Upper lobe of left lung (tissue), 6 donors: Measurements from ENCODE around the gene TLCD5. TPM values are rescaled to one million over a fixed set of nuclear protein-coding genes. Genes with fewer than 3 reads are reported as not detected.

Experiments
- ATAC-seq, 2 donors: fragments of 200-7000 bp; cut with Tn5 transposase; one replicate each; pipeline ENCODE4 v1.9.1; 2022; ENCODE audit warnings: mild to moderate bottlenecking in 2 of 2, moderate library complexity in 2 of 2; ENCODE audit not compliant: low FRiP score in 2 of 2
- DNase-seq, 2 donors: peaks; one replicate each; pipeline ENCODE4 v3.0.0-alpha.2; 2019 to 2020
- H3K27ac ChIP-seq, 4 donors: fragments of 200-600 bp; sonication (generic); one replicate each; pipeline ENCODE4 v1.5.1; 2016 to 2019
- H3K27me3 ChIP-seq, 4 donors: fragments of 200-600 bp; sonication (generic); one replicate each; pipeline ENCODE4 v1.5.1; 2017 to 2019
- H3K36me3 ChIP-seq, 4 donors: fragments of 200-600 bp; sonication (generic); one replicate each; pipeline ENCODE4 v1.5.1; 2016 to 2019
- H3K4me1 ChIP-seq, 4 donors: fragments of 200-600 bp; sonication (generic); one replicate each; pipeline ENCODE4 v1.5.1; 2018 to 2019
- H3K4me3 ChIP-seq, 4 donors: fragments of 200-600 bp; sonication (generic); one replicate each; pipeline ENCODE4 v1.5.1; 2017 to 2019; ENCODE audit warnings: mild to moderate bottlenecking in 2 of 4, moderate library complexity in 1 of 4
- H3K9me3 ChIP-seq, 4 donors: fragments of 200-600 bp; sonication (generic); one replicate each; pipeline ENCODE4 v1.5.1; 2018 to 2019
- CTCF ChIP-seq, 6 experiments: fragments of 450-650 bp in 4 of 6; fragments of 200-600 bp in 2 of 6; sonication (generic) in 2 of 6; IDR thresholded peaks; one replicate each; pipeline ENCODE4 v1.5.1; 2016 to 2019; ENCODE audit warnings: antibody characterized with exemption in 6 of 6
- EP300 ChIP-seq, 4 donors: sonication (generic); formaldehyde crosslinking; IDR thresholded peaks; one replicate each; pipeline ENCODE4 v1.5.1; 2017; ENCODE audit warnings: antibody characterized with exemption in 4 of 4, control low read depth in 2 of 4
- POLR2A ChIP-seq, 4 donors: fragments of 450-650 bp; IDR thresholded peaks; one replicate each; pipeline ENCODE4 v1.5.1; 2016 to 2017; ENCODE audit warnings: antibody characterized with exemption in 4 of 4, mild to moderate bottlenecking in 2 of 4
- POLR2AphosphoS5 ChIP-seq, 2 donors: sonication (generic); formaldehyde crosslinking; IDR thresholded peaks; one replicate each; pipeline ENCODE4 v1.5.1; 2017; ENCODE audit warnings: antibody characterized with exemption in 2 of 2
- WGBS, 2 donors: methylation state at CpG; one replicate each; pipeline ENCODE4 v1.1.5; 2017 to 2018; 5-methylcytosine and 5-hydroxymethylcytosine counted together
- total RNA-seq, 6 donors: library from RNA; depleted of rRNA in 4 of 6; stranded (reverse); fragments of >200 nt in 4 of 6; gene quantifications; one replicate each; pipeline versions ENCODE4 v1.1.0 to v1.2.1, GENCODE V29; 2016 to 2021
- donor health status: DM: no; HTN: no; CAD: no; lungs with moderate emphysema.
- donor health status: DM: no; HTN: yes; CAD: no; lungs with severe emphysema.

TLCD5 gene
- total RNA-seq, 6 donors from 2014 or later, result 1.2 to 5.4 (median 3.1) TPM

GRCh38 chr11:120350637-120351036 is 25.5 kb downstream of the TLCD5 start:
- Histone ChIP-seq H3K27me3 (no peaks in the 10 kb centered on the region), H3K27ac (no peak overlapping the region), H3K4me3 (no peak overlapping the region), H3K4me1 (peaks cover 33 to 67% (median 45%) of the 10 kb centered on the region in 4 donors), H3K9me3 (no peaks in the 10 kb centered on the region), H3K36me3 (no peaks in the 10 kb centered on the region)
- no peak for DNase-seq
- no peak for TF ChIP-seq POLR2AphosphoS5 (IDR thresholded peaks at IDR 0.05)
- TF ChIP-seq EP300 (IDR thresholded peaks at IDR 0.05), result no peak
- no peak for TF ChIP-seq POLR2A (IDR thresholded peaks at IDR 0.05)
- TF ChIP-seq CTCF (IDR thresholded peaks at IDR 0.05), result no peak
- no peak for ATAC-seq

GRCh38 chr11:120352405-120352804 is 27.3 kb downstream of the TLCD5 start:
- no peak for ATAC-seq
- Histone ChIP-seq H3K27me3 (no peaks in the 10 kb centered on the region), H3K9me3 (no peaks in the 10 kb centered on the region), H3K27ac (no peak overlapping the region), H3K36me3 (no peaks in the 10 kb centered on the region), H3K4me3 (no peak overlapping the region), H3K4me1 (peaks cover 20 to 58% (median 35%) of the 10 kb centered on the region in 4 donors)
- no peak for DNase-seq
- TF ChIP-seq CTCF (IDR thresholded peaks at IDR 0.05) (no peak), EP300 (IDR thresholded peaks at IDR 0.05) (no peak), POLR2AphosphoS5 (IDR thresholded peaks at IDR 0.05) (no peak), POLR2A (IDR thresholded peaks at IDR 0.05) (no peak)
- 66 to 74% methylated on average over 5 to 6 of the region's 6 CpGs for WGBS, 2 donors

GRCh38 chr11:120354068-120354467 is 29.0 kb downstream of the TLCD5 start:
- ATAC-seq (peak in 1 of 2 donors; percentile 44), DNase-seq (no peak)
- Histone ChIP-seq H3K4me3 (no peak overlapping the region), H3K4me1 (peaks cover 9 to 48% (median 26%) of the 10 kb centered on the region in 4 donors), H3K27ac (peak overlapping the region in 1 of 4 donors; percentile 30), H3K36me3 (no peaks in the 10 kb centered on the region), H3K27me3 (no peaks in the 10 kb centered on the region), H3K9me3 (no peaks in the 10 kb centered on the region)
- 36 to 38% methylated on average over 1 of the region's 1 CpG for WGBS, 2 donors
- TF ChIP-seq POLR2A (IDR thresholded peaks at IDR 0.05) (no peak), POLR2AphosphoS5 (IDR thresholded peaks at IDR 0.05) (no peak), EP300 (IDR thresholded peaks at IDR 0.05) (no peak), CTCF (IDR thresholded peaks at IDR 0.05) (no peak)

- ATAC-seq (no peak), DNase-seq (no peak)
- Histone ChIP-seq H3K27me3 (no peaks in the 10 kb centered on the region), H3K4me1 (peaks cover 2 to 40% (median 22%) of the 10 kb centered on the region in 4 donors), H3K4me3 (no peak overlapping the region), H3K36me3 (no peaks in the 10 kb centered on the region), H3K9me3 (no peaks in the 10 kb centered on the region), H3K27ac (no peak overlapping the region)
- TF ChIP-seq CTCF (IDR thresholded peaks at IDR 0.05), result no peak
- no peak for TF ChIP-seq POLR2AphosphoS5 (IDR thresholded peaks at IDR 0.05)
- no peak for TF ChIP-seq POLR2A (IDR thresholded peaks at IDR 0.05)
- no peak for TF ChIP-seq EP300 (IDR thresholded peaks at IDR 0.05)
- 57 to 70% methylated on average over 6 of the region's 6 CpGs for WGBS, 2 donors
Observed at GRCh38 chr11:120354779-120355178, 29.7 kb downstream of the TLCD5 start.

- DNase-seq (no peak), ATAC-seq (no peak)
- no peaks in the 10 kb centered on the region for H3K9me3 ChIP-seq
- H3K27me3 ChIP-seq, result no peaks in the 10 kb centered on the region
- H3K4me1 ChIP-seq, result peaks cover 10 to 33% (median 19%) of the 10 kb centered on the region in 4 donors
- H3K36me3 ChIP-seq, result no peaks in the 10 kb centered on the region
- TF ChIP-seq CTCF (IDR thresholded peaks at IDR 0.05) (no peak), POLR2A (IDR thresholded peaks at IDR 0.05) (no peak), POLR2AphosphoS5 (IDR thresholded peaks at IDR 0.05) (no peak), EP300 (IDR thresholded peaks at IDR 0.05) (no peak)
- WGBS, 2 donors, result 96 to 99% methylated on average over 6 of the region's 6 CpGs
- no peak overlapping the region for H3K27ac ChIP-seq
- no peak overlapping the region for H3K4me3 ChIP-seq
Observed at GRCh38 chr11:120357620-120358019, 32.5 kb downstream of the TLCD5 start.
